HFF-Myc (cell line): ENCODE measurements around the gene RASL10B.

Experiments used
- DNase-seq: peaks from one replicate; pipeline ENCODE4 v3.0.0-alpha.2; 2011; ENCODE audit warnings: low read depth; ENCODE audit errors: extremely low read depth
- H3K4me3 ChIP-seq: replicated peaks from 2 replicates; pipeline ENCODE4 v1.5.1; 2011; ENCODE audit warnings: low read depth, mild to moderate bottlenecking, control low read depth, low read length
- CTCF ChIP-seq: IDR thresholded peaks from 2 replicates; pipeline ENCODE4 v1.5.1; 2012; ENCODE audit warnings: mild to moderate bottlenecking, low read depth, low read length, control low read depth; ENCODE audit errors: missing control alignments

RASL10B gene

GRCh38 chr17:35760587-35760986 lies 29.1 kb downstream of the RASL10B start, which contains the start of gene C17orf50:
C17orf50 (plus strand) TSS chr17:35760887; CDS start chr17:35760942, 55 bp downstream.
- no peak within 1 kb of the TSS for H3K4me3 ChIP-seq
- no peak for DNase-seq
- no peak for TF ChIP-seq CTCF

- DNase-seq: no peak
- no peak overlapping the region for H3K4me3 ChIP-seq
- TF ChIP-seq CTCF: no peak
Observed at GRCh38 chr17:35761601-35762000, 30.2 kb downstream of the RASL10B start.

DNA sequence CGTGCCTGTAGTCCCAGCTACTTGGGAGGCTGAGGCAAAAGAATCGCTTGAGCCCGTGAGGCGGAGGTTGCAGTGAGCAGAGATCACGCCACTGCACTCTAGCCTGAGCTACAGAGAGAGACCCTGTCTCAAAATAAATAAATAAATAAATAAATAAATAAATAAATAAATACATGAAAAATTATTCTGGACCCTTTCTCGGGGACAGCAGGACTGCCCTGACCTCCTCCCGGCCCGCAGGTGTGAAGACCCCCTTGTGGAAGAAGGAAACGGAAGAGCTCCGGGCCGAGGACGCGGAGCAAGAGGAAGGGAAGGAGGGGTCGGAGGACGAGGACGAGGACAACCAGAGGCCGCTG lies 32.3 kb downstream of the RASL10B start:
- no peak for TF ChIP-seq CTCF
- peak overlapping the region; percentile 42; the same call in 1 of the 2 replicates for H3K4me3 ChIP-seq
- no peak for DNase-seq

- peak; percentile 86 for TF ChIP-seq CTCF
- H3K4me3 ChIP-seq: peak overlapping the region; percentile 42
- no peak for DNase-seq
Observed at GRCh38 chr17:35764123-35764991, 32.9 kb downstream of the RASL10B start.

GRCh38 chr17:35765086-35765710 lies 33.8 kb downstream of the RASL10B start:
- no peak overlapping the region for H3K4me3 ChIP-seq
- TF ChIP-seq CTCF: no peak
- DNase-seq: no peak

GRCh38 chr17:35765756-35766488 lies 34.5 kb downstream of the RASL10B start:
- TF ChIP-seq CTCF: no peak
- no peak for DNase-seq
- H3K4me3 ChIP-seq: no peak overlapping the region
